GM12878 (cell line): ENCODE data around the gene HERPUD2. TPM values are rescaled to one million over a fixed set of nuclear protein-coding genes. Genes with fewer than 3 reads are reported as not detected.

Experiments
- ASH2L ChIP-seq: fragments of 300-600, 200-600 bp; sonication (generic); IDR thresholded peaks from 2 replicates; pipeline ENCODE4 v1.6.1; 2017; ENCODE audit warnings: low read depth, mild to moderate bottlenecking, borderline replicate concordance
- ELK1 ChIP-seq: IDR thresholded peaks from 2 replicates; pipeline ENCODE4 v1.6.1; 2012; ENCODE audit warnings: low read depth, low read length, improper control_type of control experiment
- FOS ChIP-seq: IDR thresholded peaks from 3 replicates; pipeline ENCODE4 v1.6.1; 2011; ENCODE audit warnings: borderline replicate concordance; ENCODE audit not compliant: insufficient read length; ENCODE audit errors: extremely low read depth
- HCFC1 ChIP-seq: fragments of 150-350 bp; IDR thresholded peaks from 2 replicates; pipeline ENCODE4 v1.6.1; 2014; ENCODE audit warnings: low read length
- HSF1 ChIP-seq: fragments of 150-350 bp; IDR thresholded peaks from 2 replicates; pipeline ENCODE4 v1.6.1; 2014; ENCODE audit warnings: mild to moderate bottlenecking, low read depth, low read length
- KDM1A ChIP-seq: fragments of 200-600 bp; sonication (generic); IDR thresholded peaks from 2 replicates; pipeline ENCODE4 v1.6.1; 2016; ENCODE audit warnings: borderline replicate concordance
- KLF5 ChIP-seq: fragments of 450-650 bp; IDR thresholded peaks from 2 replicates; pipeline ENCODE4 v1.6.1; 2014; ENCODE audit warnings: mild to moderate bottlenecking; ENCODE audit not compliant: partially characterized antibody
- LARP7 ChIP-seq: fragments of 450-650 bp; IDR thresholded peaks from 2 replicates; pipeline ENCODE4 v1.6.1; 2017; ENCODE audit warnings: mild to moderate bottlenecking
- MLLT1 ChIP-seq: fragments of 450-650 bp; IDR thresholded peaks from 2 replicates; pipeline ENCODE4 v1.6.1; 2016; ENCODE audit warnings: mild to moderate bottlenecking
- MTA3 ChIP-seq: IDR thresholded peaks from 2 replicates; pipeline ENCODE4 v1.6.1; 2012; ENCODE audit warnings: low read length, inconsistent platforms, borderline replicate concordance
- MYC ChIP-seq: IDR thresholded peaks from 2 replicates; pipeline ENCODE4 v1.6.1; 2011; ENCODE audit warnings: mild to moderate bottlenecking, low read length, moderate library complexity, inconsistent platforms; ENCODE audit not compliant: insufficient read depth, insufficient replicate concordance, insufficient read length, severe bottlenecking
- NFYA ChIP-seq: IDR thresholded peaks from 2 replicates; pipeline ENCODE4 v1.6.1; 2011; ENCODE audit warnings: low read depth, mild to moderate bottlenecking, low read length, improper control_type of control experiment, borderline replicate concordance
- NR2C1 ChIP-seq: fragments of 450-650 bp; IDR thresholded peaks from 2 replicates; pipeline ENCODE4 v1.6.1; 2017; ENCODE audit warnings: antibody characterized with exemption, mild to moderate bottlenecking, moderate library complexity
- PKNOX1 ChIP-seq: fragments of 450-650 bp; IDR thresholded peaks from 2 replicates; pipeline ENCODE4 v1.6.1; 2016; ENCODE audit warnings: mild to moderate bottlenecking
- POLR2A ChIP-seq: IDR thresholded peaks from 2 replicates; pipeline ENCODE4 v1.6.1; 2011; ENCODE audit warnings: low read depth, mild to moderate bottlenecking, low read length
- POLR2AphosphoS2 ChIP-seq: IDR thresholded peaks from 2 replicates; pipeline ENCODE4 v1.6.1; 2011; ENCODE audit warnings: low read depth, mild to moderate bottlenecking, low read length, improper control_type of control experiment, moderate library complexity
- RAD21 ChIP-seq: IDR thresholded peaks from 2 replicates; pipeline ENCODE4 v1.6.1; 2011; ENCODE audit warnings: mild to moderate bottlenecking, low read depth, low read length, moderate library complexity; ENCODE audit not compliant: insufficient read depth
- RAD51 ChIP-seq: fragments of 450-650 bp; IDR thresholded peaks from 2 replicates; pipeline ENCODE4 v1.6.1; 2016; ENCODE audit warnings: moderate library complexity, mild to moderate bottlenecking, inconsistent platforms
- RELA ChIP-seq: fragments of 450-650 bp; IDR thresholded peaks from 2 replicates; pipeline ENCODE4 v1.8.0; 2014; ENCODE audit warnings: borderline replicate concordance; ENCODE audit not compliant: partially characterized antibody
- REST ChIP-seq: IDR thresholded peaks from 2 replicates; pipeline ENCODE4 v1.6.1; 2012; ENCODE audit warnings: mild to moderate bottlenecking, low read depth, low read length
- SIX5 ChIP-seq: IDR thresholded peaks from 2 replicates; pipeline ENCODE4 v1.6.1; 2011; ENCODE audit warnings: mild to moderate bottlenecking, low read depth, low read length, moderate library complexity; ENCODE audit not compliant: severe bottlenecking
- SRF ChIP-seq, 2 experiments: IDR thresholded peaks; 2 replicates each; pipeline ENCODE4 v1.6.1; 2011; ENCODE audit warnings: low read depth in 2 of 2, low read length in 2 of 2, mild to moderate bottlenecking in 1 of 2, moderate library complexity in 1 of 2
- TAF1 ChIP-seq: IDR thresholded peaks from 2 replicates; pipeline ENCODE4 v1.6.1; 2011; ENCODE audit warnings: mild to moderate bottlenecking, low read depth, low read length, borderline replicate concordance
- ZNF207 ChIP-seq: fragments of 450-650 bp; IDR thresholded peaks from 2 replicates; pipeline ENCODE4 v1.6.1; 2014; ENCODE audit warnings: antibody characterized with exemption, mild to moderate bottlenecking, borderline replicate concordance
- polyA plus RNA-seq, 11 experiments: library from polyadenylated mRNA; depleted of rRNA in 4 of 11; unstranded in 6 of 11; stranded (reverse) in 5 of 11; fragments of >200 nt; fragmentation: Nextera tagmentation in 4 of 11; fragmentation: Illumina TruSeq in 1 of 11; extraction: Ambion mirVana in 4 of 11; extraction: Trizol in 1 of 11; gene quantifications; 1 replicate in 1 of 11; 2 replicates in 10 of 11; pipeline versions ENCODE4 v1.2.1 to v1.2.3, GENCODE V29; 2011 to 2016; ENCODE audit warnings: inconsistent platforms in 2 of 11, missing spikeins in 2 of 11, low read depth in 1 of 11
- total RNA-seq, 4 experiments: library from RNA; depleted of rRNA in 3 of 4; stranded (reverse); fragments of >200 nt in 3 of 4; fragmentation: Illumina TruSeq in 1 of 4; extraction: Trizol in 1 of 4; gene quantifications; 2 replicates each; pipeline versions ENCODE4 v1.2.1 to v1.2.3, GENCODE V29; 2013 to 2021

The HERPUD2 gene
- total and polyA plus RNA-seq, 10 of the 15 experiments (the other 5 are each of a cell fraction or from before 2014, with no cell fraction given) = 4.7 to 69.6 (median 13.9) TPM

GRCh38 chr7:35725280-35725680 lies 30.3 kb upstream of the HERPUD2 start (continued):
- no peak for TF ChIP-seq REST
- no peak for TF ChIP-seq TAF1
- TF ChIP-seq HSF1 = no peak
- peak; percentile 52; the same call in 1 of the 2 replicates for TF ChIP-seq RAD51
- no peak for TF ChIP-seq ELK1
- no peak for TF ChIP-seq NR2C1
- TF ChIP-seq POLR2A = no peak
- peak; percentile 4 to 74; a peak in 2 of 4 replicates for TF ChIP-seq SRF (IDR thresholded peaks at IDR 0.05; ENCODE audit: low read depth in 2 of 2, low read length in 2 of 2)
- TF ChIP-seq SIX5 = no peak
- TF ChIP-seq KDM1A = no peak
- no peak for TF ChIP-seq FOS
- no peak for TF ChIP-seq ZNF207
- TF ChIP-seq RAD21 = peak; percentile 72
- no peak for TF ChIP-seq LARP7
- no peak for TF ChIP-seq RELA
- no peak for TF ChIP-seq POLR2AphosphoS2
- TF ChIP-seq MTA3 = no peak
- TF ChIP-seq PKNOX1 = 0 out of 2 replicates have a peak, but pooled peaks have one; percentile 35
- peak; percentile 21 for TF ChIP-seq KLF5
- TF ChIP-seq MYC = peak; percentile 42
- TF ChIP-seq NFYA = no peak
- no peak for TF ChIP-seq MLLT1
- TF ChIP-seq ASH2L = no peak; the same call in 1 of the 2 replicates
- TF ChIP-seq HCFC1 = no peak
